Activated naive CD8-positive, alpha-beta T cell treated with anti-CD3 and anti-CD28 coated beads for 36 hours (primary cell): ENCODE data around the gene TAS1R1. TPM values are rescaled to one million over a fixed set of nuclear protein-coding genes. Genes with fewer than 3 reads are reported as not detected.

Experiments used
- DNase-seq: peaks from one replicate; pipeline ENCODE4 v3.0.0; 2021
- H3K27ac Mint-ChIP-seq: one replicate; pipeline ENCODE4 v1.8.0; 2022; ENCODE audit warnings: mild to moderate bottlenecking, moderate library complexity, mixed read lengths
- H3K27me3 Mint-ChIP-seq: one replicate; pipeline ENCODE4 v1.8.0; 2022; ENCODE audit warnings: mild to moderate bottlenecking, mixed read lengths
- H3K36me3 Mint-ChIP-seq: one replicate; pipeline ENCODE4 v1.8.0; 2021; ENCODE audit warnings: mild to moderate bottlenecking, mixed read lengths
- H3K4me1 Mint-ChIP-seq: one replicate; pipeline ENCODE4 v1.8.0; 2021; ENCODE audit warnings: mixed read lengths
- H3K4me3 Mint-ChIP-seq: one replicate; pipeline ENCODE4 v1.8.0; 2022; ENCODE audit warnings: mild to moderate bottlenecking, moderate library complexity, mixed read lengths
- H3K9me3 Mint-ChIP-seq: one replicate; pipeline ENCODE4 v1.8.0; 2022; ENCODE audit warnings: mixed read lengths
- total RNA-seq, 2 experiments: library from RNA; stranded (reverse); gene quantifications; one replicate each; pipeline ENCODE4 v1.2.3, GENCODE V29; 2021

The TAS1R1 gene
- total RNA-seq = not detected

GRCh38 chr1:6554907-6555778, at the start of gene TAS1R1:
TAS1R1 (plus strand) TSS chr1:6555307; CDS start chr1:6555374, 67 bp downstream.
- peak within 1 kb of the TSS; percentile 87 for H3K4me3 Mint-ChIP-seq
- no peak for DNase-seq
- no peak within 1 kb of the TSS for H3K27ac Mint-ChIP-seq
- H3K36me3 Mint-ChIP-seq = peaks cover 4% of the 10 kb centered on the region
- no peaks in the 10 kb centered on the region for H3K27me3 Mint-ChIP-seq
- H3K4me1 Mint-ChIP-seq = peaks cover 15% of the 10 kb centered on the region
- H3K9me3 Mint-ChIP-seq = no peaks in the 10 kb centered on the region

- Mint-ChIP-seq H3K27ac (no peak overlapping the region), H3K9me3 (no peaks in the 10 kb centered on the region), H3K4me3 (no peak overlapping the region), H3K36me3 (no peaks in the 10 kb centered on the region), H3K27me3 (peaks cover 4% of the 10 kb centered on the region), H3K4me1 (no peaks in the 10 kb centered on the region)
- no peak for DNase-seq
These were observed 49.5 kb upstream of the TAS1R1 start for GRCh38 chr1:6505367-6506209.

- Mint-ChIP-seq H3K27ac (no peak overlapping the region), H3K4me3 (no peak overlapping the region), H3K36me3 (no peaks in the 10 kb centered on the region), H3K9me3 (no peaks in the 10 kb centered on the region), H3K4me1 (no peaks in the 10 kb centered on the region), H3K27me3 (peaks cover 4% of the 10 kb centered on the region)
- no peak for DNase-seq
These were observed 48.7 kb upstream of the TAS1R1 start for GRCh38 chr1:6506210-6507036.

GRCh38 chr1:6507037-6507428, 48.1 kb upstream of the TAS1R1 start:
- Mint-ChIP-seq H3K4me3 (no peak overlapping the region), H3K36me3 (no peaks in the 10 kb centered on the region), H3K4me1 (no peaks in the 10 kb centered on the region), H3K9me3 (no peaks in the 10 kb centered on the region), H3K27me3 (peaks cover 4% of the 10 kb centered on the region), H3K27ac (no peak overlapping the region)
- no peak for DNase-seq

GRCh38 chr1:6507461-6507911, 47.6 kb upstream of the TAS1R1 start:
- Mint-ChIP-seq H3K9me3 (no peaks in the 10 kb centered on the region), H3K4me1 (no peaks in the 10 kb centered on the region), H3K4me3 (no peak overlapping the region), H3K27me3 (peaks cover 4% of the 10 kb centered on the region), H3K36me3 (no peaks in the 10 kb centered on the region), H3K27ac (no peak overlapping the region)
- DNase-seq = no peak

GRCh38 chr1:6508154-6508815, 46.8 kb upstream of the TAS1R1 start:
- no peaks in the 10 kb centered on the region for H3K36me3 Mint-ChIP-seq
- no peak overlapping the region for H3K4me3 Mint-ChIP-seq
- H3K9me3 Mint-ChIP-seq = no peaks in the 10 kb centered on the region
- DNase-seq = no peak
- peaks cover 4% of the 10 kb centered on the region for H3K27me3 Mint-ChIP-seq
- no peak overlapping the region for H3K27ac Mint-ChIP-seq
- no peaks in the 10 kb centered on the region for H3K4me1 Mint-ChIP-seq

- H3K27ac Mint-ChIP-seq = no peak overlapping the region
- no peak overlapping the region for H3K4me3 Mint-ChIP-seq
- no peaks in the 10 kb centered on the region for H3K9me3 Mint-ChIP-seq
- peaks cover 4% of the 10 kb centered on the region for H3K27me3 Mint-ChIP-seq
- H3K36me3 Mint-ChIP-seq = no peaks in the 10 kb centered on the region
- no peaks in the 10 kb centered on the region for H3K4me1 Mint-ChIP-seq
- DNase-seq = no peak
These were observed 46.3 kb upstream of the TAS1R1 start for GRCh38 chr1:6508816-6509189.

- no peaks in the 10 kb centered on the region for H3K36me3 Mint-ChIP-seq
- H3K27me3 Mint-ChIP-seq = peaks cover 4% of the 10 kb centered on the region
These were observed 45.7 kb upstream of the TAS1R1 start for GRCh38 chr1:6509220-6509918.

GRCh38 chr1:6509919-6510291, 45.2 kb upstream of the TAS1R1 start:
- Mint-ChIP-seq H3K36me3 (no peaks in the 10 kb centered on the region), H3K9me3 (no peaks in the 10 kb centered on the region), H3K27me3 (peaks cover 4% of the 10 kb centered on the region), H3K4me3 (no peak overlapping the region), H3K4me1 (no peaks in the 10 kb centered on the region), H3K27ac (no peak overlapping the region)
- DNase-seq = no peak

More at GRCh38 chr1:6509220-6509918, 45.7 kb upstream of the TAS1R1 start:
- no peak overlapping the region for H3K27ac Mint-ChIP-seq
- no peaks in the 10 kb centered on the region for H3K4me1 Mint-ChIP-seq
- DNase-seq = no peak
- no peaks in the 10 kb centered on the region for H3K9me3 Mint-ChIP-seq
- H3K4me3 Mint-ChIP-seq = no peak overlapping the region

GRCh38 chr1:6510493-6510892, 44.6 kb upstream of the TAS1R1 start:
- Mint-ChIP-seq H3K36me3 (no peaks in the 10 kb centered on the region), H3K4me3 (no peak overlapping the region), H3K27ac (no peak overlapping the region), H3K4me1 (no peaks in the 10 kb centered on the region), H3K27me3 (peaks cover under 1% of the 10 kb centered on the region), H3K9me3 (no peaks in the 10 kb centered on the region)
- DNase-seq = no peak

- no peak for DNase-seq
- no peak overlapping the region for H3K27ac Mint-ChIP-seq
- H3K9me3 Mint-ChIP-seq = no peaks in the 10 kb centered on the region
These were observed 44.1 kb upstream of the TAS1R1 start for GRCh38 chr1:6511056-6511455.

GRCh38 chr1:6511561-6512244, 43.4 kb upstream of the TAS1R1 start:
- Mint-ChIP-seq H3K4me3 (no peak overlapping the region), H3K36me3 (no peaks in the 10 kb centered on the region), H3K27ac (no peak overlapping the region), H3K27me3 (no peaks in the 10 kb centered on the region), H3K9me3 (no peaks in the 10 kb centered on the region), H3K4me1 (no peaks in the 10 kb centered on the region)
- DNase-seq = no peak

More at GRCh38 chr1:6511056-6511455, 44.1 kb upstream of the TAS1R1 start:
- no peaks in the 10 kb centered on the region for H3K36me3 Mint-ChIP-seq
- H3K4me3 Mint-ChIP-seq = no peak overlapping the region
- no peaks in the 10 kb centered on the region for H3K4me1 Mint-ChIP-seq
- no peaks in the 10 kb centered on the region for H3K27me3 Mint-ChIP-seq

- DNase-seq = no peak
- no peaks in the 10 kb centered on the region for H3K27me3 Mint-ChIP-seq
- H3K36me3 Mint-ChIP-seq = no peaks in the 10 kb centered on the region
- H3K4me1 Mint-ChIP-seq = no peaks in the 10 kb centered on the region
- H3K27ac Mint-ChIP-seq = no peak overlapping the region
- H3K9me3 Mint-ChIP-seq = no peaks in the 10 kb centered on the region
- H3K4me3 Mint-ChIP-seq = no peak overlapping the region
These were observed 42.7 kb upstream of the TAS1R1 start for GRCh38 chr1:6512245-6512907.
